ENCODE results near the gene MPRIP. TPM values are rescaled to one million over a fixed set of nuclear protein-coding genes. Genes with fewer than 3 reads are reported as not detected.

Gene MPRIP
- total RNA-seq, 1 experiment from 2014 or later = 338 TPM

DNA sequence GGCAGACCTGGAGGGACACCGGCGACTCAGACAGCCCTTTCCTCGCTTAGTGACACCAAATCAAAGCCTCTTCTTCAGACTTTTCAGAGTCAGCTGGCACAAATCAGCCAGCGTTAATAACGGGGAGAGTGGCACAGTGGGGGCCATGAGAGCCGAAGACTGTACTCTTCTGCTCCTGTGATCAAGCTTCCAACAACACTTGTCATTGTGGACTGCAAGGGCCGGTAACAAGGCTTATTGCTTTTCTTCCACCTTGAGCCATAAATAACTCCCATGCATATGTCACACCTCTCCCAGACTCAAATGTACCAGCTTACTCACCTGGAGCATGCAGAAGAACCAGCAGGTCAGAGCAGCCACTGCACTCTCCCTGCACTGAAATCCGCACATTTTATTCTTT, 181.9 kb downstream of the MPRIP start:
- no peak for TF ChIP-seq CTCF (IDR thresholded peaks at IDR 0.05; ENCODE audit: unreplicated experiment)
- H3K27me3 Mint-ChIP-seq (ENCODE audit: unreplicated experiment) = no peaks in the 10 kb centered on the region
- H3K9me3 Mint-ChIP-seq (ENCODE audit: low read depth, unreplicated experiment) = no peaks in the 10 kb centered on the region
- BruUV-seq (replicated peaks) = no TSS peak
- intact Hi-C loops (cut with micrococcal nuclease; ENCODE audit: unreplicated experiment) = no loop called here
- CTCF ChIA-PET = no interaction called here
- H3K27ac Mint-ChIP-seq (ENCODE audit: unreplicated experiment) = no peak overlapping the region
- H3K36me3 Mint-ChIP-seq (ENCODE audit: insufficient read depth, unreplicated experiment) = peaks cover 47% of the 10 kb centered on the region
- no peak overlapping the region for H3K4me3 Mint-ChIP-seq (ENCODE audit: low read depth, unreplicated experiment)
- no peak for DNase-seq
- no peaks in the 10 kb centered on the region for H3K4me1 Mint-ChIP-seq (ENCODE audit: low read depth, unreplicated experiment)

GRCh38 chr17:17225901-17226300, 183.6 kb downstream of the MPRIP start:
- no peak overlapping the region for H3K27ac Mint-ChIP-seq (ENCODE audit: unreplicated experiment)
- TF ChIP-seq CTCF (IDR thresholded peaks at IDR 0.05; ENCODE audit: unreplicated experiment) = no peak
- H3K4me3 Mint-ChIP-seq (ENCODE audit: low read depth, unreplicated experiment) = no peak overlapping the region
- CTCF ChIA-PET = no interaction called here
- intact Hi-C loops (cut with micrococcal nuclease; ENCODE audit: unreplicated experiment) = no loop called here
- peaks cover 48% of the 10 kb centered on the region for H3K36me3 Mint-ChIP-seq (ENCODE audit: insufficient read depth, unreplicated experiment)
- H3K27me3 Mint-ChIP-seq (ENCODE audit: unreplicated experiment) = no peaks in the 10 kb centered on the region
- H3K4me1 Mint-ChIP-seq (ENCODE audit: low read depth, unreplicated experiment) = no peaks in the 10 kb centered on the region
- no TSS peak for BruUV-seq (replicated peaks)
- no peaks in the 10 kb centered on the region for H3K9me3 Mint-ChIP-seq (ENCODE audit: low read depth, unreplicated experiment)
- no peak for DNase-seq

GRCh38 chr17:17226451-17227265, 184.4 kb downstream of the MPRIP start:
- no peak for TF ChIP-seq CTCF (IDR thresholded peaks at IDR 0.05; ENCODE audit: unreplicated experiment)
- no peaks in the 10 kb centered on the region for H3K4me1 Mint-ChIP-seq (ENCODE audit: low read depth, unreplicated experiment)
- no TSS peak for BruUV-seq (replicated peaks)
- intact Hi-C loops (cut with micrococcal nuclease; ENCODE audit: unreplicated experiment) = no loop called here
- no peak overlapping the region for H3K4me3 Mint-ChIP-seq (ENCODE audit: low read depth, unreplicated experiment)
- peaks cover 48% of the 10 kb centered on the region for H3K36me3 Mint-ChIP-seq (ENCODE audit: insufficient read depth, unreplicated experiment)
- no peak for DNase-seq
- H3K27me3 Mint-ChIP-seq (ENCODE audit: unreplicated experiment) = no peaks in the 10 kb centered on the region
- no peaks in the 10 kb centered on the region for H3K9me3 Mint-ChIP-seq (ENCODE audit: low read depth, unreplicated experiment)
- H3K27ac Mint-ChIP-seq (ENCODE audit: unreplicated experiment) = no peak overlapping the region
- CTCF ChIA-PET = no interaction called here

GRCh38 chr17:17227608-17228520, 185.6 kb downstream of the MPRIP start:
- Mint-ChIP-seq H3K36me3 (ENCODE audit: insufficient read depth, unreplicated experiment) (peaks cover 44% of the 10 kb centered on the region), H3K9me3 (ENCODE audit: low read depth, unreplicated experiment) (no peaks in the 10 kb centered on the region), H3K27me3 (ENCODE audit: unreplicated experiment) (no peaks in the 10 kb centered on the region), H3K27ac (ENCODE audit: unreplicated experiment) (no peak overlapping the region), H3K4me1 (ENCODE audit: low read depth, unreplicated experiment) (no peaks in the 10 kb centered on the region), H3K4me3 (ENCODE audit: low read depth, unreplicated experiment) (no peak overlapping the region)
- no TSS peak for BruUV-seq (replicated peaks)
- intact Hi-C loops (cut with micrococcal nuclease; ENCODE audit: unreplicated experiment) = no loop called here
- no peak for DNase-seq
- CTCF ChIA-PET = no interaction called here
- no peak for TF ChIP-seq CTCF (IDR thresholded peaks at IDR 0.05; ENCODE audit: unreplicated experiment)

Measured in Calu3 (cell line).